H1 (cell line): ENCODE results near the gene PSMC4. TPM values are rescaled to one million over a fixed set of nuclear protein-coding genes. Genes with fewer than 3 reads are reported as not detected.

Experiments used
- BRCA1 ChIP-seq: IDR thresholded peaks from 2 replicates; pipeline ENCODE4 v1.6.1; 2012; ENCODE audit warnings: low read depth, low read length, improper control_type of control experiment
- NANOG ChIP-seq: IDR thresholded peaks from 2 replicates; pipeline ENCODE4 v1.6.1; 2011; ENCODE audit warnings: low read length, low read depth, mild to moderate bottlenecking, inconsistent platforms; ENCODE audit not compliant: insufficient read depth, poor library complexity, severe bottlenecking
- NRF1 ChIP-seq: IDR thresholded peaks from 2 replicates; pipeline ENCODE4 v1.6.1; 2011; ENCODE audit warnings: mild to moderate bottlenecking, low read depth, low read length, improper control_type of control experiment
- TAF7 ChIP-seq: optimal IDR thresholded peaks from 2 replicates; pipeline ENCODE3; 2011; ENCODE audit warnings: low read depth, mild to moderate bottlenecking, inconsistent platforms, low read length, moderate library complexity, borderline replicate concordance
- TCF12 ChIP-seq: IDR thresholded peaks from 2 replicates; pipeline ENCODE4 v1.6.1; 2011; ENCODE audit warnings: low read depth, mild to moderate bottlenecking, low read length
- TEAD4 ChIP-seq: IDR thresholded peaks from 2 replicates; pipeline ENCODE4 v1.6.1; 2012; ENCODE audit warnings: low read depth, low read length, inconsistent platforms, mixed read lengths
- polyA plus RNA-seq, 7 experiments: library from polyadenylated mRNA; depleted of rRNA in 3 of 7; stranded (reverse) in 5 of 7; unstranded in 2 of 7; fragments of >200 nt in 5 of 7; fragments of 200-250 nt in 2 of 7; gene quantifications; 1 replicate in 5 of 7; 2 replicates in 1 of 7; 4 replicates in 1 of 7; pipeline versions ENCODE4 v1.2.1 to v1.2.3, GENCODE V29; 2011 to 2013; ENCODE audit warnings: missing spikeins in 2 of 7, mixed read lengths in 2 of 7
- total RNA-seq: library from RNA; stranded (reverse); fragmentation: NEBNext Ultra II Directional; extraction: Animal tissue kit (Norgen Biotek cat#: 25700); gene quantifications from 2 replicates; pipeline ENCODE4 v1.2.1, GENCODE V29; 2021
- TF ChIP-seq, protein P1 (sequence below): fragments of 300-600 bp; sonication (generic); IDR thresholded peaks from 2 replicates; pipeline ENCODE4 v1.7.1; 2012; ENCODE audit warnings: low read length, moderate library complexity, mild to moderate bottlenecking, inconsistent platforms; ENCODE audit not compliant: insufficient replicate concordance

The PSMC4 gene
- total and polyA plus RNA-seq, 2 of the 8 experiments (the other 6 are each of a cell fraction or from before 2014, with no cell fraction given): 116 to 126 TPM

DNA sequence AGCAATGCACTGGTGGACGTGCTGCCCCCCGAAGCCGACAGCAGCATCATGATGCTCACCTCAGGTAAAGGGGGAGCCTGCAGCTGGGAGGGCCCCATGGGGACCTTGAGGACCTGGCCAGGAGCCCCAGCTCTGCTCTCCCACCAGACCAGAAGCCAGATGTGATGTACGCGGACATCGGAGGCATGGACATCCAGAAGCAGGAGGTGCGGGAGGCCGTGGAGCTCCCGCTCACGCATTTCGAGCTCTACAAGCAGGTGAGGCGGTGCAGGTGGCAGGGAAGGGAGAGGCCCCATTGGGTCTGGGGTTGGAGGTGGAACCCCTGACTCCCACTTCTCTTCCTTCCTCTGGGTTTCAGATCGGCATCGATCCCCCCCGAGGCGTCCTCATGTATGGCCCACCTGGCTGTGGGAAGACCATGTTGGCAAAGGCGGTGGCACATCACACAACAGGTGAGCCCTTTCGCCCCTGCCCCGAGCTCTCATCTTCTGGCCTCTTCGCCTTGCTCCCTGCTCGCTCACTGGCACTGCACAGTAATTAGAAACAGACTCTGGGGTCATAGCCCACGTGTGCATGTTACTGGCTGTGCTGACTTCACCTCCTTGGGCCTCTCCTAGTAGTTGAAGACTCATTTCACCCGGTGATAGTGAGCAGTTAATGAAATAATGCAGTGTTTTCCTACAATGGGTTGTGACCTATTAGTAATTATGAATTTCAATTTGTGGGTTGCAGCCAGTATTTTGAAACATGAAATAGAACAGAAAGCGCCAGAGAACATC lies 3.6 kb downstream of the PSMC4 start (continued):
- TF ChIP-seq, protein P1, sequence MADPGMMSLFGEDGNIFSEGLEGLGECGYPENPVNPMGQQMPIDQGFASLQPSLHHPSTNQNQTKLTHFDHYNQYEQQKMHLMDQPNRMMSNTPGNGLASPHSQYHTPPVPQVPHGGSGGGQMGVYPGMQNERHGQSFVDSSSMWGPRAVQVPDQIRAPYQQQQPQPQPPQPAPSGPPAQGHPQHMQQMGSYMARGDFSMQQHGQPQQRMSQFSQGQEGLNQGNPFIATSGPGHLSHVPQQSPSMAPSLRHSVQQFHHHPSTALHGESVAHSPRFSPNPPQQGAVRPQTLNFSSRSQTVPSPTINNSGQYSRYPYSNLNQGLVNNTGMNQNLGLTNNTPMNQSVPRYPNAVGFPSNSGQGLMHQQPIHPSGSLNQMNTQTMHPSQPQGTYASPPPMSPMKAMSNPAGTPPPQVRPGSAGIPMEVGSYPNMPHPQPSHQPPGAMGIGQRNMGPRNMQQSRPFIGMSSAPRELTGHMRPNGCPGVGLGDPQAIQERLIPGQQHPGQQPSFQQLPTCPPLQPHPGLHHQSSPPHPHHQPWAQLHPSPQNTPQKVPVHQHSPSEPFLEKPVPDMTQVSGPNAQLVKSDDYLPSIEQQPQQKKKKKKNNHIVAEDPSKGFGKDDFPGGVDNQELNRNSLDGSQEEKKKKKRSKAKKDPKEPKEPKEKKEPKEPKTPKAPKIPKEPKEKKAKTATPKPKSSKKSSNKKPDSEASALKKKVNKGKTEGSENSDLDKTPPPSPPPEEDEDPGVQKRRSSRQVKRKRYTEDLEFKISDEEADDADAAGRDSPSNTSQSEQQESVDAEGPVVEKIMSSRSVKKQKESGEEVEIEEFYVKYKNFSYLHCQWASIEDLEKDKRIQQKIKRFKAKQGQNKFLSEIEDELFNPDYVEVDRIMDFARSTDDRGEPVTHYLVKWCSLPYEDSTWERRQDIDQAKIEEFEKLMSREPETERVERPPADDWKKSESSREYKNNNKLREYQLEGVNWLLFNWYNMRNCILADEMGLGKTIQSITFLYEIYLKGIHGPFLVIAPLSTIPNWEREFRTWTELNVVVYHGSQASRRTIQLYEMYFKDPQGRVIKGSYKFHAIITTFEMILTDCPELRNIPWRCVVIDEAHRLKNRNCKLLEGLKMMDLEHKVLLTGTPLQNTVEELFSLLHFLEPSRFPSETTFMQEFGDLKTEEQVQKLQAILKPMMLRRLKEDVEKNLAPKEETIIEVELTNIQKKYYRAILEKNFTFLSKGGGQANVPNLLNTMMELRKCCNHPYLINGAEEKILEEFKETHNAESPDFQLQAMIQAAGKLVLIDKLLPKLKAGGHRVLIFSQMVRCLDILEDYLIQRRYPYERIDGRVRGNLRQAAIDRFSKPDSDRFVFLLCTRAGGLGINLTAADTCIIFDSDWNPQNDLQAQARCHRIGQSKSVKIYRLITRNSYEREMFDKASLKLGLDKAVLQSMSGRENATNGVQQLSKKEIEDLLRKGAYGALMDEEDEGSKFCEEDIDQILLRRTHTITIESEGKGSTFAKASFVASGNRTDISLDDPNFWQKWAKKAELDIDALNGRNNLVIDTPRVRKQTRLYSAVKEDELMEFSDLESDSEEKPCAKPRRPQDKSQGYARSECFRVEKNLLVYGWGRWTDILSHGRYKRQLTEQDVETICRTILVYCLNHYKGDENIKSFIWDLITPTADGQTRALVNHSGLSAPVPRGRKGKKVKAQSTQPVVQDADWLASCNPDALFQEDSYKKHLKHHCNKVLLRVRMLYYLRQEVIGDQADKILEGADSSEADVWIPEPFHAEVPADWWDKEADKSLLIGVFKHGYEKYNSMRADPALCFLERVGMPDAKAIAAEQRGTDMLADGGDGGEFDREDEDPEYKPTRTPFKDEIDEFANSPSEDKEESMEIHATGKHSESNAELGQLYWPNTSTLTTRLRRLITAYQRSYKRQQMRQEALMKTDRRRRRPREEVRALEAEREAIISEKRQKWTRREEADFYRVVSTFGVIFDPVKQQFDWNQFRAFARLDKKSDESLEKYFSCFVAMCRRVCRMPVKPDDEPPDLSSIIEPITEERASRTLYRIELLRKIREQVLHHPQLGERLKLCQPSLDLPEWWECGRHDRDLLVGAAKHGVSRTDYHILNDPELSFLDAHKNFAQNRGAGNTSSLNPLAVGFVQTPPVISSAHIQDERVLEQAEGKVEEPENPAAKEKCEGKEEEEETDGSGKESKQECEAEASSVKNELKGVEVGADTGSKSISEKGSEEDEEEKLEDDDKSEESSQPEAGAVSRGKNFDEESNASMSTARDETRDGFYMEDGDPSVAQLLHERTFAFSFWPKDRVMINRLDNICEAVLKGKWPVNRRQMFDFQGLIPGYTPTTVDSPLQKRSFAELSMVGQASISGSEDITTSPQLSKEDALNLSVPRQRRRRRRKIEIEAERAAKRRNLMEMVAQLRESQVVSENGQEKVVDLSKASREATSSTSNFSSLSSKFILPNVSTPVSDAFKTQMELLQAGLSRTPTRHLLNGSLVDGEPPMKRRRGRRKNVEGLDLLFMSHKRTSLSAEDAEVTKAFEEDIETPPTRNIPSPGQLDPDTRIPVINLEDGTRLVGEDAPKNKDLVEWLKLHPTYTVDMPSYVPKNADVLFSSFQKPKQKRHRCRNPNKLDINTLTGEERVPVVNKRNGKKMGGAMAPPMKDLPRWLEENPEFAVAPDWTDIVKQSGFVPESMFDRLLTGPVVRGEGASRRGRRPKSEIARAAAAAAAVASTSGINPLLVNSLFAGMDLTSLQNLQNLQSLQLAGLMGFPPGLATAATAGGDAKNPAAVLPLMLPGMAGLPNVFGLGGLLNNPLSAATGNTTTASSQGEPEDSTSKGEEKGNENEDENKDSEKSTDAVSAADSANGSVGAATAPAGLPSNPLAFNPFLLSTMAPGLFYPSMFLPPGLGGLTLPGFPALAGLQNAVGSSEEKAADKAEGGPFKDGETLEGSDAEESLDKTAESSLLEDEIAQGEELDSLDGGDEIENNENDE: no peak
- TF ChIP-seq TCF12 (no peak), NANOG (no peak), TAF7 (no peak), TEAD4 (no peak), NRF1 (no peak), BRCA1 (no peak)
